IPS-NIHi11 (cell line): Measurements from ENCODE around the gene PAPPA2.

Experiments
- DNase-seq: peaks from one replicate; pipeline ENCODE4 v3.0.0; 2012; ENCODE audit warnings: mixed read lengths, low spot score

Gene PAPPA2

DNA sequence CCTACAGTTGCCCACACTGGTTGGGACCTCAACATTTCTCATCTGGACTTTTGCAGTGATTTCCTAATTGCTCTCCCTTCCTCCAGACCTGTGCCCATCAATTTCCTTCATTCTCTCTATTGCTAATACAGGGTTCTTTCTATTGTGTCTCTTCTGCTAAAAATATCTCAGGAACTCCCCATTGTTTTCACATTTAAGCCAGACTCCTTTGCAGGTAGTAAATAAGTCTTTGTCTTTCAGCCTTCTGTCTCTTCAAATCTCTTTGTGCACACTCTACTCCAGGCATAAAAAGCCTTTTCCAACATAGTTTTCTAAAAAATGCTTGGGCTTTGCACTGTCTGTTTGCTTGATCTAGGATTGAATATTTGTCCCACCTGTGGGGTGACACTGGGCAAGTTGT is 340.6 kb downstream of the PAPPA2 start:
- DNase-seq = no peak

DNA sequence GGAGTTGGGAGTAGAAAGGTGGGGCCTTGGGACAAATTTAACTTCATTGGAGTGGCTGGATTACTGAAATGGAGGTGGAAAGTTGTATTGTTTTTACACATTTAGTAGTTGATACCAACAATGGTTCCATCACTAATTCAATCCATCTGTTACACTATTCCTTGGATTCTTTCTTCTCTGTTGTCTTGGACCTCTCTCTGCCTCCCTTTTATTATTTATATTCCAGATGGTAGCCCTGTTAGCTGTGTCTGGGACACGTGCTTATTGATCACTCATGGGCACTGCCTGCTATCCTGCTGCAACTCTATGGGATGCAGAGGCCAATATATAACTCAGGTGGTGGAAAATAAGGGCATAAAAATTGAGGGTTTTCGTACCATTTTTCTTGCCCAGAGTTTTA is 346.3 kb downstream of the PAPPA2 start:
- no peak for DNase-seq

DNA sequence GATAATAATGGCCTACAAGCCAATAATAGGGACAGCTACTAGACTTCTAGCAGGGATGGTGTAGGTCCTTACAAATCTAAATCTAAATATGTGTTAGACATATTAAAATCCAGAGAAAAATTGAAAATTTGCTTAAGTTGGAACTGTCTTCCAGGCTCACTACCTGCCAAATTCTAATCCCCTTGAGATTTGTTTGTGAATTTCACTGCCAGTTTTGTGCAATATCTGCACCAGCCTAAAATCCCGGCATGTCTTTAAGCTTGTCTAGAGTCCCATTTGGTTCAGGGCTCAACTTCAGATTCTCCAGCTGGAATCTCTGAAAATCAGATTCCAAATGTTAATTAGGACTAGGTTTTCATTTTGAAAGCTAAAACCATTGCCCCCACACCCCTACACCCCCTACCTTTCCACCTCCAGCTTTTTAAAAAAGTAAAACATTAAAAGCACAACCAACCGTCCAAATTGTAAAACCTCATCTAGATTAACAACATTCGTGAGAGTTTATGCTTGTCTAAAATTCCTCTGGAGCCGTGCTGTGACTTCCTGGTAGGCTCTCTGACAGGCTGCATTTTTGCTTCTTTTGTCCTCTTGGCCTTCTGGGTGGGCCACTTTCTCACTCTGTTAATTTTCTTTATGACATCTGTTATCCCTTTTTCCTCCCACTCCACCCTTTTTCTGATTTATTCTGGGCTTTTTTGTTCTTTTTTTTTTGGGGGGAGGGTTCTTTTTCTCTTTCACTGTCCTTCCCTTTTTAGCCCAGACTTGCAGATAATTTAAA is 348.7 kb downstream of the PAPPA2 start:
- DNase-seq = no peak

DNA sequence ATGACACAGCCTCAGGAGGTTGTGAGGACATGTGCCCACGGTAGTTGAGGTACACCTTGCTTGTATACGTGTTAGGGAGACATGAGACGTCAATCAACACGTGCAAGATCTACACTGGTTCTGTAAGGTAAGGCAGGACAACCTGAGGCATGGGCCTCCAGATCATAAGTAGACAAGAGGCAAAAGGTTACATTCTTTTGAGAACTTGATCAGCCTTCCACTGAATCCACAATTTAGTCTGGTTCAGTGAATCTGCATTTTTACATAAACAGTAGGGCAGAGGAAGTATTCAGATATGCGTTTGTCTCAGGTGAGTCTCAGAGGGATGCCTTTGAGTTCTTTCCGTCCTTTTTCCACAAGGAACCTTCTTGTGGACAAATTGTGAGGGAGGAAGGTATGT is 352.6 kb downstream of the PAPPA2 start:
- no peak for DNase-seq

DNA sequence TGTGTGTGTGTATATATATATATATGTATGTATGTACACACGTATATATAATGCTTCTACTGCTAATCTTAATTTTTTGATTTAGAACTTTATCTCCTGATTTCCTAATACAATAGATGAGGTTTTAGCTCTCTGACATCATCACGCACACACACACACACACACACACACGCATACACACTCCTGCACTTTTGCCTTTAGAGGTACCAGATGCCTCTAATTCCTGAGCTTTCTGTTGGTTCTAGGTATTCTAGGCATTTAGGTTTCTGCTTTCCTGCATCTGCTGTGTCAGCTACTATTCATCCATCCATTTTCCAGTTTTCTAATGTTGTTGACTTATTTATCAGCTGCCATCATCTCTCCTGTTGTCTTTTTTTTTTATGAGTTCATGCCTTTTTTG is 353.3 kb downstream of the PAPPA2 start:
- DNase-seq = no peak

DNA sequence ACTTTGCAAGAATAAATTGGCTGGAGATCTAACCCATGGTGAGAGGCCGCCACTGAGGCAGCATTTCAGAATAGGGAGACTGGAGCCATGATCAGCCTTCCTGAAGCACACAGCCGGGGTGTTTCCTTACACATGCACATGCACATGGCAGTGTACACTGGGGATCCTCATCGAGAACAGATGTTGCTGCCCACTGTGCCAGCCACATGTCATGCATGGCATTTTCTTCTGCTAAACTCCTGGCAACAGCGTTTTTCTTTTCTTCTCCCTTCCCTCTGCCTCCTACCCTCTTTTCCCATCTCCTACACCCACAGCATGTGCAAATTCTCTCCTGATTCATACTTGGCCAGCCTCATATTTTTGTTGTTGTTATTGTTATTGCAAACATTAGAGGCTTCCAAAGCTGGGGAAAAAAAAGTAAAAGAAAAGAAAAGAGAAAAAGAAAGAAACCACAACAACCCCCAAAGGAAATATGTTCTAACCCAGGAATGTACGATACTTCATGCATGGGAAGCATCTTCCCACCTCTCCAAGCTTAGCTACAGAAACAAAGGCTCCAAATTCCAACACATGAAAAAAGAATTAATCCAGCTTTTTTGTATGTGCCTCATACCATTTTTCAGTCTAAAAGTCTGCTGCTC is 357.5 kb downstream of the PAPPA2 start:
- no peak for DNase-seq

DNA sequence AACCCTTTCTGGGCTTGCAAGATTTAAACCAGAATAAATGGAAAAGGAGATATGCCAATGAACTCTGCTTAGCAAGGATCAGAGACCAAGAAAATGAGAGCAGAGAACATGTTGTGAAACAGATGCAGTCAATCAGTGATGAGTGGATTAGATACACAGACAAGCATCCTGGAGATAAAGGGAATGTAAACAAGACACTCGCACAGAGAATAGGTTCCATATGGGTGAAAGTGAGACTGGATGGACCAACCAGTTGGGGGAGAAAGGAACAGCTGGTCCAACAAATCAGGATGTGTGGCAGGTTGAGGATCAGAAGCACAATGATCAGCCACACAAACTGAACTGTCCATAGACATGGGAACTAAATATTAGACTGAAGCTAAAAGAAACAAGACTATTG is 363.3 kb downstream of the PAPPA2 start:
- no peak for DNase-seq

DNA sequence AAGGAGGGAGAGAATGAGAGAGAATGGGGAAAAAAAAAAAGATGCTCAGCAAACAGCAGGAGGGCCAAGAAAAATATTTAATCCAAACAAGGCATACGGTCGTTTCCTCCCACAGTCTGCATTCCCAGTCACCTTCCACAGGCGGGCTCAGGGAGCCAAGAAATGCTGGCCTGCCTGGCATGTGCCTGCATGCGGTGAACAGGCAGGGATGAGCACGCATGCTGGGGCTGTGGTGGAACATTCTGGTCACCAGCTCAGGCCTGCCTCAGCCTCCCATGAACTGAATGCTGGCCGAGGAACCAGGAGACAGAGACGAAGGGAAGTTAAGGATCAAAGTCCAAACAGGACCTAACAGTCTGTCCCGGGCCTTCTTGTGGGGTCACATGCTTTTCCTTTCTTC is 366.3 kb downstream of the PAPPA2 start:
- DNase-seq = no peak

DNA sequence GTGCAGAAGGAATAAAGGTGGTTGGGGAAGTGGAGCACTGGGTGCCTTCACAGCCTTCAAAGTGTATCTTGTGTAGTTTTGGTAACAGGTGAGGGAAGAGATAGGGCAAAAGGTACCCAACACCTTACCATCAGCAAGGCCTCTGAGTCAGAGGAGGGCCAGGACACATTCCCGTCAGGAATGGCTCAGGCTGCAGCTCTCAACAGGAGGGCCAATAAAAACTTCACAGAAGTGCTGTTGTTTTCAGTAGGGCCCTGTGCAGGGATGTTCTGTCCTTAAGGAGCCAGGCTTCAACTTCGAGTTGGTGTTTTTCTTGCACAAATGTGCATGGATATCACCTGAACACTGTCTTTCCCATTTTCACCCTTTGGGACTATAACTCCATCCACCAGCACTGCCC is 368.2 kb downstream of the PAPPA2 start:
- no peak for DNase-seq

DNA sequence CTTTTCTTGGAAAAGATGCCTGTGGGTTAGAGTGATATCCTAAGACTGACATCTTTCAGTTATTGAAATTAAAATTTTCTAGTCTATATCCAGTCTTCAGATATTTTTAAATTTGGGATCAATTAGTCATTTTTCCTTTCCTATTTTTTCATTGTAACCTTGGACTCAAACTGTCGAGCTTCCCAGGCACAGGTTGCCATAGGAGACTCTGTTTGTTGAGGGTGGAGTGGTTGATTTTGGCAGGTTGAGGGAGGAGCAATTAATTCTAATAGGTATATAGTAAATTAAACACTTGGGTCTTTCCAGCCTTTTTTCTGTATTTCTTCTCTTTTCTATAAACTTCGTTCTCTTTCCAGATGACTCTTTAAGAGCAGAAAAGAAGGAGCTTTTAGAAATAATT is 374.7 kb downstream of the PAPPA2 start:
- DNase-seq = no peak

DNA sequence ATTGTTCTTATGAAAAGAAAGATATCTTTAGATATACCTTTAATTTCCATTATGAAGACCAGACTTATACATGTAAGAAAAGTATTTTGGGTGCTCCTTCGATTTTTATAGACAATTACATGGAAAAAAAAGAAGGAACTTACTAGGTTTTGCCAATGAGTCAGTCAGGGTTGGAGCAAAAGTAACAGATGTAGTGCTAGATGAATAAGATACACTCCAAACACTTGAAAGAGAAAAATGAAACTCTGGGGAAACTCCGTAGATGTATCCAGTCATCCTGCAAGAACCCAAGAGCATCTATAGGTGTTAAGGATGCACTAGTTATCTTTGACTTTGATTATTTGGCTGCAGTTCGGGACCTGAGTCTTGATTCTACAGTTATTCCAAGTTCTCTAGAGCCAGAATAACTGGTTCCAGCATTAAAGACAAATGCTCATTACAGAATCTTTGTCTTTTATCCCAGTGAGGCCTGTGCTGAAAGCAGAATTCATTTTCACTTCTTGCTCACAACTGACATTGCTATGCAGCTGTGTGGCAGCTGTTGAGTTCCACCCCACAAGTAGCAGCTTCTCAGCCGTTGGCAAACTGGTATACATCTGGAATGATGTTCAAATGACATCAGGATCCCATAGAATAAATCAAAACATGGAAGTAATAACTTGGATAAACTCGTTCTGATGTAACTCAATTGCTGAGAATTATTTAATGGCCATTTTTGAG is 375.5 kb downstream of the PAPPA2 start:
- DNase-seq = no peak

DNA sequence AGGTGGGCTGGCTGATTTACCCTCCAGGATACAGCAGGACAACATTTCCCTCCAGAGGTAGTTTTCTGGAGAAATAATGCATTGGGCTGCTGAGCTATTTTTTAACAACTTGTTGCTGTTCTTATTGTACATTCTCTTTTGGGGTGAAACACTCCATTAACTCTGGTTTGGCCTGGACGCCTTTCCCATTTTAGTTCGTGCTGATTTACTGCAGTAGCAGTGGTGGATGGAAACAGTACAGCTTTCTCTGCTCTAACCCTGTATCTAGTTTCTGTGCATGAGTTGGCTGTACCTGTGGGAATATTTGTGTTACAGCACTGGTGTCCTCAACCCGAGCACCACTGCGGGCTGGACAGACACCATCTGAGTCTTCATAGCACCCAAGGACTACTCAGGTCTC is 376.2 kb downstream of the PAPPA2 start:
- no peak for DNase-seq

DNA sequence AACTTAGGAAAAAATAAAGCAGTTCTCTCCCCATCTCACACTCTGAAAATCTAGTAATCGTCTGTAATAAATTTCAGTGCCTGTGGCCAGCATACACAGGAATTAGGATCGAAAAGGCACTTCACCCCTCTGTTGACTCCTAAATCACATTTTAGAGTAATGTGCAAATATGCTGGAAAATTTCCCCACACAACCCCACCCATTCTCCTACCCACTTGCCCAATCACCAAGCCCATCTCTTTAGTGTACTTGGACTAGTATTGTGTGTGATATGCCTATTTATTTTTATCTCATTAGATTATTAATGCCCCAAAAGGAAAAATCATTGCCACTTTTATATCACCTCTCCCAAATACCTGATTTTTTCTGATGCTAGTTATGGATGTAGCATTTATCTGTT is 378.3 kb downstream of the PAPPA2 start:
- no peak for DNase-seq

DNA sequence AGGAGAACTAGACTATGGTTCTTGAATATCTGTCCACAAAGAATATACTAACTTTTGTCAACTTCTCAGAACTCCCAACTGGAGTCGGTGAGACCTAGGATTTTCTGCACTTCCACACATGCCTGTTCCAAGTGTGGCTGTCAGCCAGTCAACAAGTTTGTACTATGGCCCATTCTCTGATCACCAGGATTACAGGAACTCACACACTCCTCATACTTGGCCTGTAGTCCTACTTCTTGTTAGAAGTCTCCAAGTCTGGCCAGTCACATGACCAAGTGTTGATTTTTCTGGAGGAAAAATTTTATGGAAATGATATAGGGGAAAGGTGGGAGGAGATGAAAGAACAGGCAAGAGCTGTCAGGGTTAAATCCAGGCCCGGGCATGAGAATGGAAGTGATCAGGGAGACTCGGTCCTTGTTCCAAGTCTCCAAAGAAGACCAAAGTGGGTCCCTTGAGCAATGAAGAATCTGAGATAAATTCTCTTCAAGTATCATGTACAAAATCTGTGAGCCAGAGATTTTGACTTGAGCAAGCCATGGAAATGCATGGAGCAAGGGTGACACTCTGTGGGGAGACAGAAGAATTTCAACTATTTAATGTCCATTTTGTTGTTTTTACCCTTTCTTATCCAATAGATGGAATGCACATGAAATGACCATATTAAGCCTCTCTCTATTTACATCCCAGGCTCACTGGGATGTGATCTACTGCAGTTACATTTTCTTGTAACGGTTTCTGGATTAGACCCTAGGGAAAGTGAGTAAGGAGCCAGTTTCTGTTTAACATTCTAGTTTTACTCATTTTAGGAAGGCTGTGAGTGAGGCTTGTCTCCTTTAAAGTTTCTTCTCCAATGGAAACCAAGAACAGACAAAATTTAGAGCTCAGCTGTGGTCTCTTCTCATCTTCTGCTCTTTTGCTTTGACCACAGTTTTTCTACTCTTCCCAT is 380.6 kb downstream of the PAPPA2 start:
- peak; percentile 41 for DNase-seq

DNA sequence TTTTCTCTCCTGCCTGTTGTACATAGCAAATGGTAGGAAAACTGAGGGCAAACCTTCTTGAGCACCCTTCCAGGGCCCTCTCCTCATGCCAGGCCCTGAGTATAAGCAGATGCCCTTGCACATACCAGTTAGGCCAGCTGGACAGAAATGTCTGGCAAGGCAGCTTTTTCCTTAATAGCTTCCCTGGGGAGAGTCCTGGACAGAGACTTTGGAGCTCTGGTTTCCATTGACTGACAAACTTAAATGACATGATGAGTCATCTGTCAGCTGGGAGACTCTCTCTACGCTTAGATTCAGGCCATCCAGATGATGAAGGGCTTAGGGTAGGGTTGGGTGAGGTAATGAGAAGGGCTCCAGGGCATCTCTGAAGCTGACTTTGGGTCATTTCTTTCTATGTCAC is 384.1 kb downstream of the PAPPA2 start:
- no peak for DNase-seq

DNA sequence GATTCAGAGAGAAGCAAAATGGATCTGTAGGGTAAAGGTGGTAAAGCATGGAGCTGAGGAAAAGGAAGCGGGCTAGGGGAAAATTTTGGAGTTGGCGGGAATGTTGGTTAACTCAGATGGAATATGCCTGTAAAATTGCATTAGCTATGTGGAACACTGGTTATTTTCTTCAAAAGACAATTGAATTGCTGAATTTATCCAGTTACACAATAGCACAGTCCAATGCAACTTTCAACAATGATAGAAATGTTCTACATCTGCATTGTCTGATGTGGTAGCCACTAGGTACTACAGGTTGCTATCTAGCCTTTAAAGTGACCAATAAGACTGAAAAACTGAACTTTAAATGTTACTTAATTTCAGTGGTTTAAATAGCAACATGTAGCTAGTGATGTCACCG is 386.3 kb downstream of the PAPPA2 start:
- DNase-seq = no peak

DNA sequence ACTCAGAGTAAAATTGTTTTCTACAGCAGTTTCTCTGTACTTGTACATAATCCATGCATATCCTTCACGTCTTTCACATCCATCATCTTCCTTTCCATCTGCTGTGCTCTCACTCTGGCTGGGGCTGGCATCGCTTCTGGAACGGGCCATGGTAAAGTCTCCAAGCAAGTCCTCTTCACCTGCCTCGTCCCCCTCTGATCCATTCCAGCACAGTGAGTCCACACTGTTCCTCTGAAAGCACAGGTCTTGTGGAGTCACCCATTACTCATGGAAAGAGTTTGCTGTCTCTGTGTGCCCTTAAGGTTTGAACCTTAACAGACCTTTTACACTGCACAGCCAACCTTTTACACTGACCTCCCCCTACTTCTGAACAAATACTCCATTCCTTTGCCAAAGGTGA is 387.9 kb downstream of the PAPPA2 start:
- no peak for DNase-seq

DNA sequence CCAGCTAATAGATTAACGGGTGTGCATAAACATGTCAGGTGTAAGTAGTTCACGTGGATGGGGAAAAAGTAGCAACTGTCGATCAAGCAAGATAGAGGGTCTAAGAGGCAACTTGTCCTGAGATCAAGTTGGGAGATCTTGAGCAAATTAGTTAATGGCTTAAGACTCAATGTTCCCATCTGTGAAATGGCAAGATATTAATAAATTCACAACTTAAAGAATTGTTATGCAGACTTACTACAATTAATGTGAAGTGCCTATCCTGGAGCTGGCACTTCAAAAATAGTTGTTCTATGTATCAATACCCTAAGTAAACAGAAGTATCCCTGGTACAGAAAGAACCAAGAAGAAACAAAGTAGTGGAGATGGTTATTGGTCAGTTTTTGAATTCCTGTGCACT is 389.1 kb downstream of the PAPPA2 start:
- no peak for DNase-seq

DNA sequence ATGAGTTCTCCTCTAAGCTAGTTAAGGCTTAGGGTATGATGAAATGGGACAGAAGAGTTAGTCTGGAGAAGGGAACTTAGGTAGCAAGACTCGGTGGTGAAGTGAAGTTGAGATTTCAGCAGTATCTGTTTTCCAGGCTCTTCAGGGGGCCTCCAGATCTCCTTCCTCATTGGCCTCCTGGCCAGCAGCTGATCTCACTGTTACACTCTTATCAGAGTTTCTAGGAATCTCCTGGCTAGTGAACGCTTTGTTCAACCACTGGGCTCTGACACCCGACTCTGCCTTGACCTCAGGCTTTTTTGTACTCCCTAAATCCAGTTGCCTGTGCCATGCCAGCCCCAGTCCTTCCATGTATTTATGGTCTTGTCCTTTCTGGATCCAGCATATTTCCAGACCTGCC is 390.5 kb downstream of the PAPPA2 start:
- DNase-seq = no peak

DNA sequence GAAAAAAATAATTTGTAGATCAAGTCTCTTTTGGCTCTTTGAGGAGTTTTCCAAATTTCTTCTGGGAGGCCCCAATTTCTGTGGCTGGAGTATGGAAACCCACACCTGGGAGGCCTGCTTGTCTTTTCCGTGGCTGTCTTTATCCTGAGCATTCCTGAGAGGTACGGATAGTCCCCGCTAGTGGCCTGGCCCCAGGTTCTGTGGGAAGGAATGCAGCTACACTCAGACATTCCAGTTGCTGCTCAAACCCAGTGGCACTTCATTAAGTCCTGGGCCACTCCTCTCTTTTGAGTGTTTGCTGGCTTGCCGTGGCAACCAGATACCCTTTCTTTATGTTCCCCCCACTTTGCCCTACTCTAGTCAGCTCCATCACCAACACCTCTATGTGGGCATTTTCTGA is 391.1 kb downstream of the PAPPA2 start:
- no peak for DNase-seq

DNA sequence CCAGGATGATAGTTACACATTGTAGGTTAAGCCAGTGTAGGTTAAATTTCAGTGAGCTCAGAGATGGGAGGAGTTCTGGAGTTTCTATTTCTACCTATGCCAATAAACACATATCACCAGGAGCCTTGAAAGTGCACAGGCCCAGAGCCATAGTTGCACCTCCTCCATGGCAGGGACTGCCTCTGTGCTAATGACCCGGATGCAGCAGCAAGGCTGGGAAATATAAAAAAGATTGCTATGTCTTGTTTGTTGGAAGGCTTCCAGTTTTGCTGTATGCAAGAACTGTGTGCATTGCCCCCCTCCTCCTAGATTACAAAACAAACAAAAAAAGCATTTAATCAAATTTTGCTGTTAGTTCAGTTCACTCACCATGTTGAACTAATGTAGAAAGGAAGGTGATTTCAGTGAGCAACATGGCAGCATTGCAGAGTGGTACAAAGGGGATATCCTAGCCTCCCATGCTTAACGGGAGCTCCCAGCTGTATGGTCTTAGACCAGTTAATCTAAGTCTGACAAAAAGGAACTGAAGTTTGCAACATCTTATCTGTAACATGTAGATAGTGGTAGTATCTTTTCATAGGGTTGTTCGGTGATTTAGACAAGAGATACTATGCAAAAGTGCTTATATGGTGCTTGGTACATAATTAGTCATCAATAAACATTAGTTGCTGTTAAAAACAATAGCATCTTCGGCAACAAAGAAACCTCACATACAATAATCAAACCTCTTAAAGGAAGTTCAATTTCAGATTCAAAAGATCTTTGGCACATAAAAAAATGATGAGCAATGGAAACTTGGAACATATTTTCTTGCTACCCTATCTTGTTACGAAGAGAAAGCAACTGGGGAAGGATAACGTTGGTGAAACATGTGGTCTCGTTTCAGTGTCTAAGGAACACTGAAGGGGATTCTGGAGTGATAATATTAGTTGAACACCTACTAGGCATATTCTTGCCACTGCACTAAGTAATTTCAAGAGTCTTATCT is 392.1 kb downstream of the PAPPA2 start:
- DNase-seq = no peak
